CD14-positive monocyte (primary cell): ENCODE data around the gene SOBP. TPM values are rescaled to one million over a fixed set of nuclear protein-coding genes. Genes with fewer than 3 reads are reported as not detected.

Experiments
- DNase-seq, 3 donors: peaks; one replicate each; pipeline ENCODE4 v3.0.0-alpha.2; 2011 to 2022
- H2AFZ ChIP-seq: 2 replicates; pipeline ENCODE4 v1.6.0; 2012; ENCODE audit warnings: mild to moderate bottlenecking, low read depth, low read length, inconsistent platforms; ENCODE audit not compliant: insufficient read depth, poor library complexity, severe bottlenecking
- H3K27ac ChIP-seq, 2 donors: 1 replicate in 1 of 2; 2 replicates in 1 of 2; pipeline ENCODE4 v1.5.1; 2012 to 2013; ENCODE audit warnings: low read length in 2 of 2, control low read depth in 1 of 2, inconsistent platforms in 1 of 2, low read depth in 1 of 2, mild to moderate bottlenecking in 1 of 2
- H3K27me3 ChIP-seq, 2 donors: one replicate each; pipeline versions ENCODE4 v1.6.0 to v1.6.1; 2011 to 2013; ENCODE audit warnings: low read length in 2 of 2; ENCODE audit not compliant: control insufficient read depth in 2 of 2, insufficient read depth in 2 of 2
- H3K36me3 ChIP-seq, 2 donors: replicated peaks in 1 of 2; 1 replicate in 1 of 2; 2 replicates in 1 of 2; pipeline versions ENCODE4 v1.5.1 to v1.6.1; 2012 to 2013; ENCODE audit warnings: low read length in 2 of 2, control low read depth in 1 of 2, inconsistent platforms in 1 of 2, mild to moderate bottlenecking in 1 of 2; ENCODE audit not compliant: insufficient read depth in 2 of 2, control insufficient read depth in 1 of 2
- H3K4me1 ChIP-seq, 2 donors: 1 replicate in 1 of 2; 2 replicates in 1 of 2; pipeline versions ENCODE4 v1.5.1 to v1.6.1; 2012 to 2013; ENCODE audit warnings: low read length in 2 of 2, control low read depth in 1 of 2, inconsistent platforms in 1 of 2, mild to moderate bottlenecking in 1 of 2, moderate library complexity in 1 of 2; ENCODE audit not compliant: insufficient read depth in 2 of 2, control insufficient read depth in 1 of 2
- H3K4me2 ChIP-seq: replicated peaks from 2 replicates; pipeline ENCODE3; 2012; ENCODE audit warnings: low read length, moderate library complexity, mild to moderate bottlenecking; ENCODE audit not compliant: poor library complexity, severe bottlenecking; ENCODE audit errors: extremely low read depth
- H3K4me3 ChIP-seq, 3 experiments: fragments of 200-600 bp in 1 of 3; sonication (generic) in 1 of 3; replicated peaks in 1 of 3; 1 replicate in 2 of 3; 2 replicates in 1 of 3; pipeline ENCODE4 v1.5.1; 2011 to 2013; ENCODE audit warnings: low read length in 3 of 3, mild to moderate bottlenecking in 3 of 3, control low read depth in 2 of 3, low read depth in 2 of 3, inconsistent platforms in 1 of 3, moderate library complexity in 1 of 3
- H3K79me2 ChIP-seq: 2 replicates; pipeline ENCODE4 v1.6.0; 2012; ENCODE audit warnings: mild to moderate bottlenecking, control low read depth, inconsistent platforms, low read length, moderate library complexity; ENCODE audit not compliant: insufficient read depth
- H3K9ac ChIP-seq: 2 replicates; pipeline ENCODE4 v1.6.0; 2017; ENCODE audit warnings: low read length, mild to moderate bottlenecking; ENCODE audit not compliant: insufficient read depth, poor library complexity, severe bottlenecking
- H3K9me3 ChIP-seq, 2 donors: replicated peaks in 1 of 2; 1 replicate in 1 of 2; 2 replicates in 1 of 2; pipeline versions ENCODE4 v1.5.1 to v1.6.1; 2012 to 2013; ENCODE audit warnings: low read length in 2 of 2, control low read depth in 1 of 2; ENCODE audit not compliant: control insufficient read depth in 1 of 2, insufficient read depth in 1 of 2
- H4K20me1 ChIP-seq: 2 replicates; pipeline ENCODE4 v1.6.0; 2012; ENCODE audit warnings: mild to moderate bottlenecking, low read length, control low read depth, moderate library complexity; ENCODE audit not compliant: insufficient read depth
- H3K27ac Mint-ChIP-seq, 7 donors: one replicate each; pipeline ENCODE4 v1.8.0; 2020; ENCODE audit warnings: mild to moderate bottlenecking in 7 of 7, mixed read lengths in 7 of 7, moderate library complexity in 6 of 7, inconsistent platforms in 2 of 7
- H3K27me3 Mint-ChIP-seq, 3 donors: one replicate each; pipeline ENCODE4 v1.8.0; 2021 to 2022; ENCODE audit warnings: low read depth in 3 of 3, mild to moderate bottlenecking in 3 of 3, mixed read lengths in 3 of 3, moderate library complexity in 3 of 3, inconsistent platforms in 1 of 3
- H3K36me3 Mint-ChIP-seq, 2 donors: one replicate each; pipeline ENCODE4 v1.8.0; 2020; ENCODE audit warnings: mixed read lengths in 2 of 2, inconsistent platforms in 1 of 2, mild to moderate bottlenecking in 1 of 2
- H3K4me1 Mint-ChIP-seq: one replicate; pipeline ENCODE4 v1.8.0; 2020; ENCODE audit warnings: mild to moderate bottlenecking, mixed read lengths
- H3K4me3 Mint-ChIP-seq, 2 donors: one replicate each; pipeline ENCODE4 v1.8.0; 2020; ENCODE audit warnings: mild to moderate bottlenecking in 2 of 2, mixed read lengths in 2 of 2, moderate library complexity in 1 of 2
- H3K9me3 Mint-ChIP-seq, 7 donors: one replicate each; pipeline ENCODE4 v1.8.0; 2020 to 2022; ENCODE audit warnings: mixed read lengths in 7 of 7, mild to moderate bottlenecking in 6 of 7, moderate library complexity in 6 of 7, inconsistent platforms in 2 of 7
- WGBS: methylation state at CpG from one replicate; pipeline ENCODE4 v1.1.5; 2013; ENCODE audit warnings: missing lambda C conversion rate; ENCODE audit not compliant: insufficient coverage; 5-methylcytosine and 5-hydroxymethylcytosine counted together
- intact Hi-C, 2 donors: fragments of 100-400 bp; cut with micrococcal nuclease; formaldehyde crosslinking; loops; one replicate each; pipeline versions ENCODE4 v1.15.0 to v1.15.1; 2023
- polyA plus RNA-seq, 3 donors: library from polyadenylated mRNA; depleted of rRNA in 1 of 3; unstranded in 2 of 3; stranded (reverse) in 1 of 3; fragments of 300-500 nt in 2 of 3; fragments of >200 nt in 1 of 3; fragmentation: Illumina TruSeq in 2 of 3; gene quantifications; 1 replicate in 2 of 3; 2 replicates in 1 of 3; pipeline ENCODE4 v1.2.3, GENCODE V29; 2012 to 2021
- TF ChIP-seq, protein P1 (sequence below): fragments of 200-600 bp; IDR thresholded peaks from one replicate; pipeline ENCODE4 v1.8.0; 2022; ENCODE audit warnings: antibody characterized with exemption, mild to moderate bottlenecking

SOBP gene
- polyA plus RNA-seq, 3 donors: not detected

DNA sequence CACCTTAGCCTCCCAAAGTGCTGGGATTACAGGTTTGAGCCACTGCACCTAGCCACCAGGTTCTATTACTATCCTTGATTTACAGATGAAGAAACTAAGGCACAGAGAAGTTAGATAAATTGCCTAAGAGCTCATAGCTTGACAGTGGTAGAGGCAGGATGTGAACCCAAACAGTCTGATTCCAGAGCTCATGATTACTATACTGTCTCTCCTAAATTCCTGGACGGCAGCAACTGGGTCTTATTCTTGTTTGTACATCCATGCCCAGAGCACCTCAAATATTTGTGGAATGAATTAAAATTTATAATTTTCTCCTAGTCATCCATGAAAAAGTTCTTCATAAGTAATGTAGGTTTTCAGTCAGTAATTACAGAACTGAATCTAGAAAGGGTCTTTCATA is 45.6 kb upstream of the SOBP start:
- Histone ChIP-seq H3K4me1 (no peaks in the 10 kb centered on the region), H3K79me2 (peaks cover 19% of the 10 kb centered on the region), H3K9ac (no peak overlapping the region), H3K27me3 (no peaks in the 10 kb centered on the region), H3K4me3 (no peak overlapping the region), H2AFZ (no peak overlapping the region), H3K36me3 (peaks cover 0 to 9% of the 10 kb centered on the region in 2 donors), H3K9me3 (peaks cover 24 to 30% of the 10 kb centered on the region in 2 donors), H4K20me1 (peaks cover 7% of the 10 kb centered on the region), H3K27ac (no peak overlapping the region), H3K4me2 (no peak overlapping the region)
- intact Hi-C loops: no loop called here
- no peak for DNase-seq
- no peak overlapping the region for H3K27ac Mint-ChIP-seq
- H3K4me1 Mint-ChIP-seq: no peaks in the 10 kb centered on the region
- peaks cover 16 to 28% of the 10 kb centered on the region in 2 donors for H3K36me3 Mint-ChIP-seq
- WGBS: no CpG with 5 or more reads among the region's 1 CpG
- TF ChIP-seq, protein P1, sequence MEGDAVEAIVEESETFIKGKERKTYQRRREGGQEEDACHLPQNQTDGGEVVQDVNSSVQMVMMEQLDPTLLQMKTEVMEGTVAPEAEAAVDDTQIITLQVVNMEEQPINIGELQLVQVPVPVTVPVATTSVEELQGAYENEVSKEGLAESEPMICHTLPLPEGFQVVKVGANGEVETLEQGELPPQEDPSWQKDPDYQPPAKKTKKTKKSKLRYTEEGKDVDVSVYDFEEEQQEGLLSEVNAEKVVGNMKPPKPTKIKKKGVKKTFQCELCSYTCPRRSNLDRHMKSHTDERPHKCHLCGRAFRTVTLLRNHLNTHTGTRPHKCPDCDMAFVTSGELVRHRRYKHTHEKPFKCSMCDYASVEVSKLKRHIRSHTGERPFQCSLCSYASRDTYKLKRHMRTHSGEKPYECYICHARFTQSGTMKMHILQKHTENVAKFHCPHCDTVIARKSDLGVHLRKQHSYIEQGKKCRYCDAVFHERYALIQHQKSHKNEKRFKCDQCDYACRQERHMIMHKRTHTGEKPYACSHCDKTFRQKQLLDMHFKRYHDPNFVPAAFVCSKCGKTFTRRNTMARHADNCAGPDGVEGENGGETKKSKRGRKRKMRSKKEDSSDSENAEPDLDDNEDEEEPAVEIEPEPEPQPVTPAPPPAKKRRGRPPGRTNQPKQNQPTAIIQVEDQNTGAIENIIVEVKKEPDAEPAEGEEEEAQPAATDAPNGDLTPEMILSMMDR: no peak
- H3K27me3 Mint-ChIP-seq: no peaks in the 10 kb centered on the region
- H3K9me3 Mint-ChIP-seq: peaks cover 27 to 34% (median 31%) of the 10 kb centered on the region in 7 donors
- no peak overlapping the region for H3K4me3 Mint-ChIP-seq

DNA sequence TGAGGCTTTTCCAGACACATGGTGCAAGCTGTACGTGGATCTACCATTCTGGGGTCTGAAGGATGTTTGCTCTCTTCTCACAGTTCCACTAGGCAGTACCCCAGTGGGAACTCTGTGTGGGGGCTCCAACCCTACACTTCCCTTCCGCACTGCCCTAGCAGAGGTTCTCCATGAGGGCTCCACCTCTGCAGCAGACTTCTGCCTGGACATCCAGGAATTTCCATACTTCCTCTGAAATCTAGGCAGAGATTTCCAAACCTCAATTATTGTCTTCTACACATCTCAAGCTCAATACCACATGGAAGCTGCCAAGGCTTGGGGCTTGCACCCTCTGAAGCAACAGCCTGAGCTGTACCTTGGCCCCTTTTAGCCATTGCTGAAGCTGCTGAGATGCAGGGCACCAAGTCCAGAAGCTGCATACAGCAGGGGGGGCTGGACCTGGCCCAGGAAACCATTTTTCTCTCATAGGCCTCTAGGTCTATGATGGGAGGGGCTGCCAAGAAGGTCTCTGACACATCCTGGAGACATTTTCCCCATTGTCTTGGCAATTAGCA is 42.2 kb upstream of the SOBP start:
- no peaks in the 10 kb centered on the region for H3K4me1 ChIP-seq
- peaks cover 28% of the 10 kb centered on the region for H3K79me2 ChIP-seq
- no peak overlapping the region for H2AFZ ChIP-seq
- Mint-ChIP-seq H3K4me3 (no peak overlapping the region), H3K4me1 (no peaks in the 10 kb centered on the region), H3K9me3 (peaks cover 32 to 47% (median 42%) of the 10 kb centered on the region in 7 donors), H3K27me3 (no peaks in the 10 kb centered on the region), H3K36me3 (peaks cover 23 to 48% of the 10 kb centered on the region in 2 donors), H3K27ac (no peak overlapping the region)
- H3K36me3 ChIP-seq: peaks cover 0 to 4% of the 10 kb centered on the region in 2 donors
- no peak for DNase-seq
- 100% methylated on average over 1 of the region's 2 CpGs for WGBS
- peaks cover 28 to 40% of the 10 kb centered on the region in 2 donors for H3K9me3 ChIP-seq
- no peaks in the 10 kb centered on the region for H3K27me3 ChIP-seq
- no peak overlapping the region for H3K27ac ChIP-seq
- TF ChIP-seq, protein P1: no peak
- no peak overlapping the region for H3K4me3 ChIP-seq
- no peak overlapping the region for H3K4me2 ChIP-seq
- intact Hi-C loops: no loop called here
- H3K9ac ChIP-seq: no peak overlapping the region
- peaks cover 4% of the 10 kb centered on the region for H4K20me1 ChIP-seq
